GM23248 (cell line): ENCODE results near the gene G2E3. TPM values are rescaled to one million over a fixed set of nuclear protein-coding genes. Genes with fewer than 3 reads are reported as not detected.

Source experiments
- DNase-seq: peaks from one replicate; pipeline ENCODE4 v3.0.0-alpha.2; 2015
- H2AFZ ChIP-seq: fragments of 200-600 bp; sonication (generic); 2 replicates; pipeline ENCODE4 v1.6.1; 2016; ENCODE audit warnings: antibody characterized with exemption
- H3F3A ChIP-seq: fragments of 200-600 bp; sonication (generic); 2 replicates; pipeline ENCODE4 v1.6.1; 2016; ENCODE audit warnings: mild to moderate bottlenecking, antibody characterized with exemption, mixed run types; ENCODE audit not compliant: insufficient read depth
- H3K27ac ChIP-seq: fragments of 200-600 bp; sonication (generic); 2 replicates; pipeline ENCODE4 v1.5.1; 2016; ENCODE audit warnings: mild to moderate bottlenecking
- H3K27me3 ChIP-seq: fragments of 200-600 bp; sonication (generic); replicated peaks from 2 replicates; pipeline ENCODE4 v1.6.1; 2016; ENCODE audit warnings: mild to moderate bottlenecking; ENCODE audit not compliant: insufficient read depth
- H3K36me3 ChIP-seq: fragments of 200-600 bp; sonication (generic); 2 replicates; pipeline ENCODE4 v1.6.1; 2016; ENCODE audit warnings: low read depth, mild to moderate bottlenecking
- H3K4me1 ChIP-seq: fragments of 200-600 bp; sonication (generic); 2 replicates; pipeline ENCODE4 v1.6.1; 2016; ENCODE audit warnings: mild to moderate bottlenecking; ENCODE audit not compliant: insufficient read depth
- H3K4me2 ChIP-seq: fragments of 200-600 bp; sonication (generic); one replicate; pipeline ENCODE4 v1.6.1; 2016; ENCODE audit warnings: mild to moderate bottlenecking; ENCODE audit not compliant: unreplicated experiment
- H3K4me3 ChIP-seq: fragments of 200-600 bp; sonication (generic); 2 replicates; pipeline ENCODE4 v1.5.1; 2016; ENCODE audit warnings: mild to moderate bottlenecking
- H3K79me2 ChIP-seq: fragments of 200-600 bp; sonication (generic); 2 replicates; pipeline ENCODE4 v1.6.1; 2016; ENCODE audit warnings: mild to moderate bottlenecking; ENCODE audit not compliant: insufficient read depth
- H3K9ac ChIP-seq: fragments of 200-600 bp; sonication (generic); 2 replicates; pipeline ENCODE4 v1.6.1; 2016; ENCODE audit warnings: mild to moderate bottlenecking
- H3K9me2 ChIP-seq: fragments of 200-600 bp; sonication (generic); 2 replicates; pipeline ENCODE4 v1.6.1; 2016; ENCODE audit warnings: mixed run types, mild to moderate bottlenecking, moderate library complexity; ENCODE audit not compliant: insufficient read depth
- H3K9me3 ChIP-seq: fragments of 200-600 bp; sonication (generic); one replicate; pipeline ENCODE4 v1.6.1; 2017; ENCODE audit warnings: low read depth
- H4K20me1 ChIP-seq: fragments of 200-600 bp; sonication (generic); 2 replicates; pipeline ENCODE4 v1.6.0; 2016; ENCODE audit not compliant: insufficient read depth
- EZH2 ChIP-seq: fragments of 200-600 bp; sonication (generic); IDR thresholded peaks from 2 replicates; pipeline ENCODE4 v1.6.1; 2018; ENCODE audit warnings: antibody characterized with exemption, mild to moderate bottlenecking; ENCODE audit not compliant: insufficient read depth, poor library complexity, severe bottlenecking
- EZH2phosphoT487 ChIP-seq: fragments of 200-600 bp; sonication (generic); IDR thresholded peaks from 2 replicates; pipeline ENCODE4 v1.6.1; 2018; ENCODE audit warnings: antibody characterized with exemption, moderate library complexity, mild to moderate bottlenecking, low read depth; ENCODE audit not compliant: insufficient read depth
- WGBS, 2 experiments: methylation state at CpG; one replicate each; pipeline ENCODE4 v1.1.6; 2015 to 2017; ENCODE audit warnings: low lambda C conversion rate in 2 of 2, low coverage in 1 of 2; ENCODE audit errors: missing lambda C conversion rate in 2 of 2; 5-methylcytosine and 5-hydroxymethylcytosine counted together
- in situ Hi-C: fragments of 300-500 bp; cut with MboI; formaldehyde crosslinking; loops from 2 replicates; pipeline ENCODE4 v1.15.0; 2020
- polyA plus RNA-seq: library from polyadenylated mRNA; unstranded; fragments of >200 nt; fragmentation: Nextera tagmentation; extraction: Ambion mirVana; gene quantifications from 2 replicates; pipeline ENCODE4 v1.2.1, GENCODE V29; 2016
- total RNA-seq: library from RNA; depleted of rRNA; stranded (reverse); fragments of >200 nt; shearing (Covaris generic); gene quantifications from 2 replicates; pipeline ENCODE4 v1.2.3, GENCODE V29; 2014

Gene G2E3
- total and polyA plus RNA-seq, 2 experiments from 2014 or later = 11.2 to 26.5 TPM

GRCh38 chr14:30608533-30609006 is 49.6 kb downstream of the G2E3 start:
- Histone ChIP-seq H3K27ac (peak overlapping the region; percentile 34; the same call in 1 of the 2 replicates), H3K27me3 (no peaks in the 10 kb centered on the region)
- TF ChIP-seq EZH2 (no peak), EZH2phosphoT487 (no peak)

DNA sequence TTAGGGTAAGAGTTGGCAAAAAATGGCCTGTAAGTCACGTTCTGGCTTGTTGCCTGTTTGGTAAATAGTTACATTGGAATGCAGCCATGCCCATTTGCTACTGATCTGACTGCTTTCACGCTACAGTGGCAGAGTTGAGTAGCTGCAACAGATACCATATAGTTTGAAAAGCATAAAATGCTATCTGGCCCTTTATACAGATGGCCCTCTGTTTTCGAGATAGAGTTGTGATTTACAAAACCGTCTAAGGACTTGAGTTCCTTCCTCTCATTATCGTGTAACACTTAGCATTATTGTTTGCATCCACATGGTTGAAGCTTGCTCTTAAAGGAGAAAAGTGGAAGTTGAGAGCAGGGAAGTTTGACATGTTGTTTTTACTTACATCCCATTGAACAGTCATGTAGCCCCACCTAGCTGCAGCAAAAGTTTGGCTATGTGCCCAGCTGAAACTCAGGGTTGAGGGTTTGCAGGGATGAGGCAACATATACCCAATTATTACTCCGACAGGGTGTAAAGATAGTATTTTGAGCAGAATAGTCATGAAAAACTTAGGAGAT is 51.9 kb downstream of the G2E3 start:
- Histone ChIP-seq H4K20me1 (no peaks in the 10 kb centered on the region), H3K27me3 (no peaks in the 10 kb centered on the region), H3K9me3 (no peaks in the 10 kb centered on the region), H3K4me3 (no peak overlapping the region), H3K9ac (no peak overlapping the region), H3F3A (peaks cover 26% of the 10 kb centered on the region; the same call in 1 of the 2 replicates), H2AFZ (no peak overlapping the region), H3K36me3 (peaks cover 45% of the 10 kb centered on the region), H3K27ac (no peak overlapping the region), H3K4me1 (peaks cover 14% of the 10 kb centered on the region; the same call in 1 of the 2 replicates), H3K9me2 (no peaks in the 10 kb centered on the region), H3K4me2 (no peak overlapping the region), H3K79me2 (no peaks in the 10 kb centered on the region)
- in situ Hi-C loops = no loop called here
- 81 to 83% methylated on average over 6 of the region's 6 CpGs for WGBS, 2 experiments
- DNase-seq = peak; percentile 46
- TF ChIP-seq EZH2 (no peak), EZH2phosphoT487 (no peak)

More at GRCh38 chr14:30608533-30609006, 49.6 kb downstream of the G2E3 start:
- no peak overlapping the region for H3K9ac ChIP-seq
- peaks cover 14% of the 10 kb centered on the region; the same call in 1 of the 2 replicates for H3K4me1 ChIP-seq
- no peaks in the 10 kb centered on the region for H3K9me2 ChIP-seq
- 62 to 68% methylated on average over 5 of the region's 5 CpGs for WGBS, 2 experiments
- H3K79me2 ChIP-seq = no peaks in the 10 kb centered on the region
- peaks cover 49% of the 10 kb centered on the region for H3K36me3 ChIP-seq
- peak; percentile 71 for DNase-seq
- H3K4me2 ChIP-seq = no peak overlapping the region
- no peak overlapping the region for H2AFZ ChIP-seq
- no peaks in the 10 kb centered on the region for H4K20me1 ChIP-seq
- in situ Hi-C loops = no loop called here
- H3K4me3 ChIP-seq = no peak overlapping the region
- H3K9me3 ChIP-seq = no peaks in the 10 kb centered on the region
- H3F3A ChIP-seq = peaks cover 26% of the 10 kb centered on the region; the same call in 1 of the 2 replicates

DNA sequence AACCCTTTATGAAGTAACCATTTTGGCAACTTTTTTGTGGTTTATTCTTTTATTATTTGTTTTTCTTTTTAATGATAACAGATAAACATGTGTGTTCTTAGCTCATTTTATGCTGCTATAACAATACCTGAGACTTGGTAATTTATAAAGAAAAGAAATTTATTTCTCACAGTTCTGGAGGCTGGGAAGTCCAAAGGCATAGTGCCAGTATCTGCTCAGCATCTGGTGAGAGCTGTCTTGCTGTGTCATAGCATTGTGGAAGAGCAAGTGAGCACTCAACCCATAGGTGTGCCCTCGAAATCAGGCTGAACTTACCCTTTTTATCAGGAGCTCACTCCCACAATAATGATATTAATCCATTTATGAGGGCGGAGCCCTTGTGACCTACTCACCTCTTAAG is 55.2 kb downstream of the G2E3 start:
- TF ChIP-seq EZH2phosphoT487 (no peak), EZH2 (no peak)
- H3K27me3 ChIP-seq = no peaks in the 10 kb centered on the region
- no peak overlapping the region for H3K27ac ChIP-seq
- no peak overlapping the region for H3K4me2 ChIP-seq
- H3K4me3 ChIP-seq = no peak overlapping the region
- H3K4me1 ChIP-seq = no peaks in the 10 kb centered on the region
- H3K36me3 ChIP-seq = peaks cover 40% of the 10 kb centered on the region
- H3F3A ChIP-seq = peaks cover 15% of the 10 kb centered on the region; the same call in 1 of the 2 replicates
- no peaks in the 10 kb centered on the region for H4K20me1 ChIP-seq
- no peak for DNase-seq
- H3K79me2 ChIP-seq = no peaks in the 10 kb centered on the region
- H3K9ac ChIP-seq = no peak overlapping the region
- H3K9me2 ChIP-seq = no peaks in the 10 kb centered on the region
- in situ Hi-C loops = no loop called here
- no peak overlapping the region for H2AFZ ChIP-seq
- 93 to 100% methylated on average over 2 of the region's 2 CpGs for WGBS, 2 experiments
- no peaks in the 10 kb centered on the region for H3K9me3 ChIP-seq

DNA sequence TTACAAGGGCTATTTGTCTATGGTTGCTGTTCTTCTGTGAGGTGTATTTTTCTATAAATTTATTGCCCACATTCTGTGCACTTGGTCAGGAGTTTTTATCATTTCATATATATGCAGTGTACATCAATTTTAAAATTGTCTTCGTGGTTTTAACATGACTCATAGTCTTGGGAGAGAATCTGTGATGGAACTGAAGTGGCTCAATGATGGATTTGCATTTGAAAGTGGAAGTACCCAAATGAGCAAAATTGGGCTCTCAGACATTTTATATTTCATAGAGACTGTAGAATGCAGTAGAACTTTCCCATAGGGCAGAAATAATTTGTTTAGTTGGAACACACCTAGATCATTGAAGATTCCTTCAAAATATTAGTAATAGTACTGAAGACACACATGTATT is 61.2 kb downstream of the G2E3 start:
- Histone ChIP-seq H3K4me2 (peak overlapping the region; percentile 3), H4K20me1 (no peaks in the 10 kb centered on the region), H3K9me3 (no peaks in the 10 kb centered on the region), H3K9ac (no peak overlapping the region), H3K27me3 (no peaks in the 10 kb centered on the region), H3K4me3 (no peak overlapping the region), H3K79me2 (peaks cover 30% of the 10 kb centered on the region), H3K27ac (0 out of 2 replicates have a peak overlapping the region, but pooled peaks have one; percentile 22), H3K36me3 (peaks cover 17% of the 10 kb centered on the region), H3F3A (peaks cover 50% of the 10 kb centered on the region), H2AFZ (0 out of 2 replicates have a peak overlapping the region, but pooled peaks have one; percentile 1), H3K9me2 (no peaks in the 10 kb centered on the region), H3K4me1 (peaks cover 19% of the 10 kb centered on the region)
- 0 to 8% methylated on average over 1 of the region's 1 CpG for WGBS, 2 experiments
- in situ Hi-C loops = no loop called here
- TF ChIP-seq EZH2phosphoT487 = no peak
- TF ChIP-seq EZH2 = no peak
- DNase-seq = peak; percentile 63
